HG03103 (cell line): ENCODE results near the gene EXOC3.
A peak's percentile ranks its signal among the peaks of the same experiment; 100 is the strongest.

Experiments
- ATAC-seq: cut with Tn5 transposase; IDR thresholded peaks from one replicate; pipeline ENCODE4 v1.9.1; 2021; ENCODE audit warnings: low read depth; ENCODE audit not compliant: unreplicated experiment

EXOC3 gene

DNA sequence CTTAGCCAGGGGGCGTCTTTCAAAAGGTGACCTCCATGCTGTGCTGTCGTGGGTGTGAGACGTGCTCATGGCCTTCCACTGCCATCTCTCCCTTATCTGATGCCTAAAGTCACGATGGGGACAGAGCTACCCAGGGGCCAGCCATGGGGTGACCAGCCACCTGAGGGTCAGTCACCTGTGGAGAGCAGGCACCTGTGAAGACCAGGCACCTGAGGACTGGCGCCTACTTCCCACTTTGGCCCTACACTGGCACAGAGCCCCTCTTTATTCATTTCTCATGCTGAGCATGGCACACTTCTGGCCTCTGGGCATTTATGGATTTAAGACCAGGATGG is 6.4 kb upstream of the EXOC3 start:
- no peak for ATAC-seq

- no peak for ATAC-seq
Observed at GRCh38 chr5:437281-437771, 5.7 kb upstream of the EXOC3 start.

- no peak for ATAC-seq
Observed at GRCh38 chr5:438481-438981, 4.4 kb upstream of the EXOC3 start.

- ATAC-seq = no peak
Observed at GRCh38 chr5:439181-439580, 3.8 kb upstream of the EXOC3 start.

- no peak for ATAC-seq
Observed at GRCh38 chr5:439636-440035, 3.3 kb upstream of the EXOC3 start.

DNA sequence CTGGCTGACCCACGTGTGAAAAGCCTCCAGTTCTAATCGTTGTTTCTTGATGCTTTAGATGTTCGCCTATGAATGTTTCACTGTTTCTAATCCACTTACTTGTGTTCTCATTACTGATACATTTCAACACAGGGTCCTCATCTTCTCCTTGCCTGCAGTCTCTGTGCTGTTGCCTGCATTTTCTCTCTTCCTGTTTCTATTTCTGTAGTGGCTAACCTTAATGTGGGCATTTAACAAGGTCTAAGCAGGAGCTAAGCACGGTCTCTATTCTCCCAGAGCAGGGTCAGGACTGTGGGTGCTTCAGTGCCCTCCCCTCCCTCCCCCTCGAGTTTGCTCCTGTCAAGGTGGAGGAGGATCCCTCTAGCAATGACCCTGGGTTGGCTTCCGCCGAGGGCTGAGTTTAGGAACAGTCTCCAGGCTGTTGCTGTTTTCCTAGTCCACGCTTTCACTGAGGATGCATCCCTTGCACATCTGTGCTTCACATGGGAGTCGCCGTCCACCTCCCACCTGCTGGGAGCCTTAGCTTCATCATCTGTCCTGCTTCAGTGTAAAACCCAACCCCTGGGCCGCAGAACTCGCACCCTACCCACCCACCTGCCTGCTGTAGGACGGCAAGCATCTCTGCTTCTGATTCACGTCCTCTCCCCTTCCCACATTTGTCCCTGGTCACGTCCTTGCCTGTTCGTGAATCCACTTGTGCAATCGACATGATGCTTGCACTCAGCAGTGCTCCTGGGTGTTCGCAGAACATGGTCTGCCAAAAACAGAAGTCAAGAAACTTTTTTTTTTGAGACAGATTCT is 2.4 kb upstream of the EXOC3 start:
- no peak for ATAC-seq

DNA sequence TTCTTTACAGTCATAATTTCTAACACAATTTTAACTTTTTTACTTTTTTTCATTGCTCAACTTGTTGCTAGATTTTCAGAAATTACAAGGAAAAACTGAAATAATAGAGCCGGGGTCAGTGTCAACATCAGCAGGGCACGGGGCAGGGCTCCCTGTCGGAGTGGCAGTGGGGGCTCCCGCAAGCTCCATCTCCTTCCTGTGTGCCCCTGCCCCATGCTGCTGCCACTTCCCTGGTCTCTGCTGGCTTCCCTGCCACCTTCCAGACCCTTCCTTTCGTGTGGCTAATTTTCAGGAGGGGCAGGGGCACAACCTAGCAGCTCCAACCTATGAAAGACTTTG is 1.0 kb upstream of the EXOC3 start:
- ATAC-seq = no peak

DNA sequence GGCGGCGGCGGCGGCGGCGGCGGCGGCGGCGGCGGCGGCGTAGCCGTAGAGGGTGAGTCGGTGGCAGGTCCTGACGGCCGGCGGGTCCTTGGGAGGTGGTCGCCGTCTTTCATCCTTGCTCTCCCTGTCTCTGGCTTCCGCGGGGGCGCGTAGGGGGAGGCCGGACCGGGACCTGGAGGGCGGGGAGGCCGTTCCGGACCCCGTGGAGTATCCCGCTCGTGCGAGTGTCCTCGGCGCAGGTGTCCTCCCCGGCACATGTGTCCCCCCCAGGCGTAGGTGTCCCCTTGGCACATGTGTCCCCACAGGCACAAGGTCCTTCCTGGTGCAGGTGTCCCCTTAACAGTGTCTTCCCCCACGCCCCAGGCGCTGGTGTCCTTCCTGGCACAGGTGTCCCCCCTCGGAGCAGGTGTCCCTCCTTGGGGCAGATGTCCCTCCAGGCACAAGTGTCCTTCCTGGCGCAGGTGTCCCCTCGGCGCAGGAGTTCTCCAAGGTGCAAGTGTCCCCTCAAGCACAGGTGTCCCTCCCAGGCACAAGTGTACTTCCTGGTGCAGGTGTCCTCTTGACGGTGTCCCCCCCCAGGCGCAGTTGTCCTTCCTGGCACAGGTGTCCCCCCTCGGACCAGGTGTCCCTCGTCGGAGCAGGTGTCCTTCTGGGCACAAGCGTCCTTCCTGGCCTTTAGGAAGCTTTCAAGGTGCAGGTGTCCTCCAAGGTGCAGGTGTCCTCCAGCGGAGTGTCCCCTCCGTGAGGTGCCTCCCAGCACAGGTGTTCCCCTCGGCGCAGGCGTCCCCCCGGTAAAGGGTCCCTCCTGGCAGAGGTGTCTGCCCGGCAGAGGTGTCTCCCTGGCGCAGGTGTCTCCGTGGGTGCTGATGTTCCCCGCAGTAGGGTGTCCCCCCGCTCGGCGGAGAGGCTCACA is 519 bp downstream of the EXOC3 start:
- peak; percentile 6 for ATAC-seq

DNA sequence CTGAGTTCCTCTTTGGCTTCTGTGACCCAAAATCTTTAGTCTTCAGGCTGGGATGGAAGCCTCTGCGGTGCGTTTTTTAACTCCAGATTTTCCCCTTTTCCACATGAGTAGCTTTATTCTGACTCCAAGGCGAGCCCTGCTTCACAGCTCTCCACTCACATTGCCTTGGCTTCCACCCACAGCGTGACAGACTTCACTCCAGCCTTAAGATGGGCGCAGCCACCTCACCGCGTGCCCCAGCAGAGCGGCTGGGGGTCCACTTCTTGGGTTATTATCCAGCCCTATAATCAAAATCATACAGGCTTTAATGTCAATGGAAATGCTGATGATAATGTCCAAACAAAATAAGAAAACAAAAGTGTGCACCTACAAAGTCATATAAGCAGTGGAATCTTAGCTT is 1.2 kb downstream of the EXOC3 start:
- ATAC-seq = no peak

DNA sequence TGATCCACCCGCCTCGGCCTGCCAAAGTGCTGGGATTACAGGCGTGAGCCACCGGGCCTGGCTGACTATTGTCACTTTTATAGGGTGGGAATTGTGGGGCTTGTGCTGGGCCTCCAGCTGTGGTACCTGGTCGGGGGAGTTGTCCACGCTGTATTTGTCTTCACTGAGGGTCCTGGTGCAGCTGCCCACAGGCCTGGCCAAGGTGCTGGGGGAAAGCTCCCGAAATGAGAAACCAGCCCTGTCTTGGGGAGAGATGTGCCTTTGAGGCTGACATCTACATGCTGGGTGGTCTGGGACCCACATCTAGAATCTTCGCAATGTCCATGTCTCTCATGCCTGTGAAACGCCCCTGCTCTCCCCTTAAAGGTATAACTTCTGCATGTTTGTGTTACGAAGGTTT is 2.6 kb downstream of the EXOC3 start:
- no peak for ATAC-seq

- ATAC-seq = no peak
Observed at GRCh38 chr5:446066-446882, 3.3 kb downstream of the EXOC3 start.

DNA sequence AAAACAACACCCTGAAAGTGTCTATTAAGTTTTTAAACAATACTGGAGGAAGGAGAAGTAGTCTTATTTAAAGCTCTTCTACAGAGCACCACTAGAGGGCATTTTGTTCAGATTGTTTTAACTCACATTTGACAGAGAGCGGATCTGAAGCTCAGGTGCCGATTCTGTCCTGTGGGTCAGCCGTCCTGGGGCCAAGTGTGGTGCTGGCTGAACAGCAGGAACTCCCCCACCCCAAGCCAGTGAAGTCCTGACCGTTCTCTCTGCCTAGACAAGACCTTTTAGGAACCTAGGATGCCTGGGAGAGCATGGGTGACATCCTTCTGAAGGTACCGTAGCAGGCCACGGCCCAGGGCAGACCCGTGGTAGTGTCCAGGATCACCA is 3.9 kb downstream of the EXOC3 start:
- no peak for ATAC-seq

DNA sequence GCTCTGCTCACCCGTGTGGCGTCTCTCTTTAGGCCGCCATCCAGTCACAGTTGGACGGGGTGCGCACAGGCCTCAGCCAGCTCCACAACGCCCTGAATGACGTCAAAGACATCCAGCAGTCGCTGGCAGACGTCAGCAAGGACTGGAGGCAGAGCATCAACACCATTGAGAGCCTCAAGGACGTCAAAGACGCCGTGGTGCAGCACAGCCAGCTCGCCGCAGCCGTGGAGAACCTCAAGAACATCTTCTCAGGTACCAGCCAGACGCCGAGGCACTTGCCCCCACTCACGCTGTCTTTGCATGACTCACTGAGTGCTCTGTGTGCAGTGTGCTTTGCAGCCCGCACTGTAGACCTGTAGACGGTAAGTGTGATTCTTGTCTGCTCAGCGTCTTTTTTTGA is 4.5 kb downstream of the EXOC3 start:
- no peak for ATAC-seq

- no peak for ATAC-seq
Observed at GRCh38 chr5:448061-448765, 5.2 kb downstream of the EXOC3 start.

DNA sequence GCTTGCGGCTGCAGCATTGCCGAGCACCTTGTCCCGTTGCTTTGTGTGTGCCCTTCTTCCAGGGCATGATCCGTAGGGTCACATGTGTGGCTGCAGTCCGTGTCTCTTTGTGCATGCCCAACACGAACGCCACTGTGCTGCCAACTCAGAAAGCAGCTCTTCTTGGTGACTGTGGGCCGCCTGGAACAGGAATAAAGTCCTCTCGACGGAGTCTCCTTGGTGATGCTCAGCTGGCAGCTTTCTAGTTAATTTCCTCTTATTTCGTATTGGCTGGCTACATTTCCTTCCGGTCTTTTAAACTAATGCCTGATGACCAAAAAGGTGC is 5.8 kb downstream of the EXOC3 start:
- ATAC-seq = no peak

- ATAC-seq = no peak
Observed at GRCh38 chr5:449151-449550, 6.2 kb downstream of the EXOC3 start.

DNA sequence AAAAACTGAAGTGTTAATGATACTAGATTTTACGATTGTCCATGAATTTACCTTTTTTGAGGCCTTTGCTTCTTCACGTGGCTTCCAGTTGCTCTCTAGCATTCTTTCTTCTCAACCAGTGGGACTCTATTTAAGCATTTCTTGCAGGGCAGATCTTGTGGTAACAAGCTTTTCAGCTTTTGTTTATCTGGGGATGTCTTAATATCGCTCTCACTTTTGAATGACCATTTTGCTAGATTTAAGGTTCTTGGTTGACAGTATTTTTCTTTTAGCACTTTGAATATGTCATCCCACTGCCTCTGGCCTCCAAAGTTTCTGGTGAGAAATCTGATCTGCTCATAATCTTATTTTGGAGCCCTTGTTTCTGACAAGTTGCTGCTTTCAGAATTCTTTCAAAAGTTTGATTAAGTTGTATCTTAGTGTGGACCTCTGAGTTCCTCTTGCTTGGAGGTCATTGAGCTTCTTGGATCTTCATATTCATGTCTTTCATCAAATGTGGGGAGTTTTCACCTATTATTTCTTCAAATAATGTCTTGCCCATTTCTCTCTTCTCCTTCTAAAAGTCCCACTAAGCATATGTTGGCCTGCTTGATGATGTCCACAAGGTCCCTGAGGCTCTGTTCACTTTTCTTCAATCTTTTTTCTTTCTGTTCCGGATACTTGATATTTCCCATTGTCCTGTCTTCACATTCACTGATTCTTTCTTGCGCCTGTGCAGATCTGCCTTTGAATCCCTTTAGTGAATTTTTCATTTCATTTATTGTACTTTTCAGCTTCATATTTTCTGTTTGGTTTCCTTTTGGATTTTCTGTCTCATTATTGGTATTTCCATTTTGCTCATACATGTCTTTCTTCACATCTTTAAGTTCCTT is 8.8 kb downstream of the EXOC3 start:
- ATAC-seq = no peak

DNA sequence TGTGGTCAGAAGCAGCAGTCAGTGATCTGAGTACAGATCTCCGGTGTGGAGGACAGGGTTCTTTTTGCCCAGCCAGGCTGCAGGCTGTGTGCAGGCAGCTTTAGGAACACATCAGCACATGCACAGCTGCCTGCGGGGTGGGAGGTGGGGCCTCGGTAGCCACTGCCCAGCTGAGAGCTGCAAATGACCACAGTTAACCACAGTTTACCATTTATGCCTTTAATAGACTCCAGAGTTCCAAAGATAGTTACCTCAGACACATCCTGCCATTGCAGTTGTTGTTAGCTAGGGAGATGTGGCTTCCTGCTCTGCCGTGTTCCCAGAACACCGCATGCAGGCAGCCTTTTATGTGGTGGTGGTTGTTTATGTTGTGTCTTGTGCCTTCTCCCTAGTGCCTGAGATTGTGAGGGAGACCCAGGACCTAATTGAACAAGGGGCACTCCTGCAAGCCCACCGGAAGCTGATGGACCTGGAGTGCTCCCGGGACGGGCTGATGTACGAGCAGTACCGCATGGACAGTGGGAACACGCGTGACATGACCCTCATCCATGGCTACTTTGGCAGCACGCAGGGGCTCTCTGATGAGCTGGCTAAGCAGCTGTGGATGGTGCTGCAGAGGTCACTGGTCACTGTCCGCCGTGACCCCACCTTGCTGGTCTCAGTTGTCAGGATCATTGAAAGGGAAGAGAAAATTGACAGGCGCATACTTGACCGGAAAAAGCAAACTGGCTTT is 10.2 kb downstream of the EXOC3 start:
- ATAC-seq = no peak
